SU-DHL-6 (cell line): Measurements from ENCODE around the gene KMT2A.

Experiments
- H2AFZ ChIP-seq: fragments of 200-600 bp; sonication (generic); 2 replicates; pipeline ENCODE4 v1.6.1; 2014; ENCODE audit warnings: low read depth, mild to moderate bottlenecking, moderate library complexity, mixed read lengths, antibody characterized with exemption, low read length; ENCODE audit not compliant: severe bottlenecking
- H3F3A ChIP-seq: fragments of 200-600 bp; shearing (Covaris generic); 2 replicates; pipeline ENCODE4 v1.6.0; 2016; ENCODE audit warnings: antibody characterized with exemption, mild to moderate bottlenecking; ENCODE audit not compliant: insufficient read depth
- H3K27ac ChIP-seq: fragments of 200-600 bp; sonication (generic); 2 replicates; pipeline ENCODE4 v1.5.1; 2016; ENCODE audit warnings: low read depth, mild to moderate bottlenecking, low read length, moderate library complexity, mixed read lengths
- H3K27me3 ChIP-seq: fragments of 200-600 bp; sonication (generic), shearing (Covaris generic); 2 replicates; pipeline ENCODE4 v1.6.0; 2014; ENCODE audit warnings: mild to moderate bottlenecking, low read length
- H3K36me3 ChIP-seq: fragments of 200-600 bp; sonication (generic); 2 replicates; pipeline ENCODE4 v1.6.1; 2014; ENCODE audit warnings: mild to moderate bottlenecking, low read length, mixed read lengths
- H3K4me2 ChIP-seq: fragments of 300-600, 200-600 bp; shearing (Covaris generic), sonication (generic); 2 replicates; pipeline ENCODE4 v1.6.0; 2014; ENCODE audit warnings: low read length, low read depth, mild to moderate bottlenecking; ENCODE audit not compliant: poor library complexity, severe bottlenecking
- H3K4me3 ChIP-seq: fragments of 200-600 bp; sonication (generic); 2 replicates; pipeline ENCODE4 v1.5.1; 2014; ENCODE audit warnings: antibody characterized with exemption, low read length, mild to moderate bottlenecking, mixed read lengths; ENCODE audit not compliant: insufficient read depth, poor library complexity, severe bottlenecking
- H3K79me2 ChIP-seq: fragments of 200-600 bp; sonication (generic); 2 replicates; pipeline ENCODE4 v1.6.1; 2014; ENCODE audit warnings: mild to moderate bottlenecking, low read length, moderate library complexity; ENCODE audit not compliant: insufficient read depth
- H3K9ac ChIP-seq: fragments of 200-600 bp; sonication (generic); 2 replicates; pipeline ENCODE4 v1.7.0; 2014; ENCODE audit warnings: mild to moderate bottlenecking, low read length
- H3K9me2 ChIP-seq: fragments of 200-600 bp; sonication (generic); replicated peaks from 2 replicates; pipeline ENCODE4 v1.6.1; 2014; ENCODE audit warnings: low read length; ENCODE audit not compliant: insufficient read depth
- H3K9me3 ChIP-seq: fragments of 200-600 bp; sonication (generic); 2 replicates; pipeline ENCODE4 v1.6.1; 2014; ENCODE audit warnings: low read length, mixed read lengths; ENCODE audit not compliant: insufficient read depth
- H4K20me1 ChIP-seq: fragments of 200-600 bp; sonication (generic); 2 replicates; pipeline ENCODE4 v1.6.1; 2014; ENCODE audit warnings: low read depth, mild to moderate bottlenecking, antibody characterized with exemption, low read length, moderate library complexity, mixed read lengths
- CTCF ChIP-seq: fragments of 200-600 bp; sonication (generic); IDR thresholded peaks from one replicate; pipeline ENCODE4 v1.5.1; 2017; ENCODE audit warnings: antibody characterized with exemption, mild to moderate bottlenecking, low read length, moderate library complexity; ENCODE audit not compliant: insufficient read depth, poor library complexity, severe bottlenecking
- EZH2phosphoT487 ChIP-seq: fragments of 200-600 bp; sonication (generic), shearing (Covaris generic); conservative IDR thresholded peaks from 2 replicates; pipeline ENCODE4 v1.6.1; 2018; ENCODE audit warnings: mild to moderate bottlenecking, antibody characterized with exemption, low read length, moderate library complexity, mixed read lengths

The KMT2A gene

DNA sequence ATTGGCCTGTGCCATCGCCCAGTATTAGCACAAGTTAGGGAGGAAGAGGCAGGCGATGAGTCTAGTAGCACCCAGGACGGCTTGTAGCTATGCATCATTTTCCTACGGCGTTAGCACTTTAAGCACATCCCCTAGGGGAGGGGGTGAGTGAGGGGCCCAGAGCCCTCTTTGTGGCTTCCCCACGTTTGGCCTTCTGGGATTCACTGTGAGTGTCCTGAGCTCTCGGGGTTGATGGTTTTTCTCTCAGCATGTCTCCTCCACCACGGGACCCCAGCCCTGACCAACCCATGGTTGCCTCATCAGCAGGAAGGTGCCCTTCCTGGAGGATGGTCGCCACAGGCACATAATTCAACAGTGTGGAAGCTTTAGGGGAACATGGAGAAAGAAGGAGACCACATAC, 99.0 kb downstream of the KMT2A start:
- H3F3A ChIP-seq: no peaks in the 10 kb centered on the region
- H3K79me2 ChIP-seq: no peaks in the 10 kb centered on the region
- H3K4me3 ChIP-seq: no peak overlapping the region
- no peak overlapping the region for H2AFZ ChIP-seq
- no peak for TF ChIP-seq CTCF
- TF ChIP-seq EZH2phosphoT487: no peak
- H3K27me3 ChIP-seq: no peaks in the 10 kb centered on the region
- no peak overlapping the region for H3K9ac ChIP-seq
- no peaks in the 10 kb centered on the region for H3K36me3 ChIP-seq
- H3K4me2 ChIP-seq: no peak overlapping the region
- no peaks in the 10 kb centered on the region for H3K9me2 ChIP-seq
- no peaks in the 10 kb centered on the region for H3K9me3 ChIP-seq
- no peak overlapping the region for H3K27ac ChIP-seq
- no peaks in the 10 kb centered on the region for H4K20me1 ChIP-seq

DNA sequence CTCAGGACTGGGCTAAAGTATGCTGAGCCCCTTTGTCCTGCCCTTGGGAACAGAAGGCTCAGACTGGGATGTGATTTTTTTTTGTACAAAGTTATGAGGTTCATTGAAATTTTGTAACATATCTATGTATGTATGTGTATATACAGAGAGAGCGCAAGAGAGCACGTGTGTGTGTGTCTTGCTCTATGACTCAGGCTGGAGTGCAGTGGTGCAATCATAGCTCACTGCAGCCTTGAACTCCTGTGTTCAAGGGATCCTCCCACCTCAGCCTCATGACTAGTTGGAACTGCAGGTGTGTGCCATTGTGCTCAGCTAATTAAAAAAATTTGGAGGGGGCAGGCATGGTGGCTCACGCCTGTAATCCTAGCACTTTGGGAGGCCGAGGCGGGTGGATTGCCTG, 100.4 kb downstream of the KMT2A start:
- no peaks in the 10 kb centered on the region for H3K79me2 ChIP-seq
- H3F3A ChIP-seq: no peaks in the 10 kb centered on the region
- TF ChIP-seq EZH2phosphoT487: no peak
- TF ChIP-seq CTCF: no peak
- no peak overlapping the region for H2AFZ ChIP-seq
- no peak overlapping the region for H3K9ac ChIP-seq
- no peaks in the 10 kb centered on the region for H3K9me3 ChIP-seq
- no peaks in the 10 kb centered on the region for H3K9me2 ChIP-seq
- no peak overlapping the region for H3K4me3 ChIP-seq
- no peaks in the 10 kb centered on the region for H3K27me3 ChIP-seq
- H3K36me3 ChIP-seq: no peaks in the 10 kb centered on the region
- no peak overlapping the region for H3K27ac ChIP-seq
- no peak overlapping the region for H3K4me2 ChIP-seq
- no peaks in the 10 kb centered on the region for H4K20me1 ChIP-seq

GRCh38 chr11:118537409-118537980, 101.2 kb downstream of the KMT2A start:
- Histone ChIP-seq H3K27ac (no peak overlapping the region), H3K79me2 (no peaks in the 10 kb centered on the region), H3K27me3 (no peaks in the 10 kb centered on the region), H3F3A (no peaks in the 10 kb centered on the region), H3K9me3 (no peaks in the 10 kb centered on the region), H3K9ac (no peak overlapping the region), H4K20me1 (no peaks in the 10 kb centered on the region), H3K4me2 (no peak overlapping the region), H3K9me2 (no peaks in the 10 kb centered on the region), H3K36me3 (no peaks in the 10 kb centered on the region), H3K4me3 (no peak overlapping the region), H2AFZ (no peak overlapping the region)
- TF ChIP-seq EZH2phosphoT487 (no peak), CTCF (no peak)
